SK-N-MC (cell line): Measurements from ENCODE around the gene PTCHD1.

Source experiments
- EZH2 ChIP-seq: fragments of 200-600 bp; sonication (generic); IDR thresholded peaks from one replicate; pipeline ENCODE4 v1.6.1; 2017; ENCODE audit warnings: antibody characterized with exemption
- POLR2AphosphoS5 ChIP-seq: IDR thresholded peaks from 2 replicates; pipeline ENCODE4 v1.6.1; 2012; ENCODE audit warnings: mild to moderate bottlenecking, low read depth, low read length, borderline replicate concordance

DNA sequence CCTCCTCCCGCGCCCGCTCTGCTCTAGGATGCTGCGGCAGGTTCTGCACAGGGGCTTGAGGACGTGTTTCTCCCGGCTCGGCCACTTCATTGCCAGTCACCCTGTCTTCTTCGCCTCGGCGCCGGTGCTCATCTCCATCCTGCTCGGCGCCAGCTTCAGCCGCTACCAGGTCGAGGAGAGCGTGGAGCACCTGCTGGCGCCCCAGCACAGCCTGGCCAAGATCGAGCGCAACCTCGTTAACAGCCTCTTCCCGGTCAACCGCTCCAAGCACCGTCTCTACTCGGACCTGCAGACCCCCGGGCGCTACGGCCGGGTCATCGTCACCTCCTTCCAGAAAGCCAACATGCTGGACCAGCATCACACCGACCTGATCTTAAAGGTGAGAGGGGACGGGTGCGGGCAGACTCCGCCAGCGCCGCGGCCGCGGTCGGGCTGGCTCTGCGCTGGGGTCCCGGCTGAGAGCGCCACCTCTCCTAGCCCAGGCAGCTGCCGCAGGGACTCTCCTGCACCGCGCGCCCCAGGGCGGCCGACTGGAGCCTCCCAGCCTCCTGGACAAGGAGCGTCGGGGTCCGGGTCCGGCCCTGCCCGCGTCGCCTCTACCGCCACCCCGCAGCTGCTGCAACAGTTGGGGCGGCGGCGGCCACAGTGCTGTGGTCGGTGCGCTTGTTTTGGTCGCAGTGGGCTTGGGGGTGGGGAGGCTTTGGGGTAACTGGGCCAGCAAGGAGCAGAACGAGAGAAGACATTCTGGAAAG, at the start of gene PTCHD1:
- no peak for TF ChIP-seq EZH2
- TF ChIP-seq POLR2AphosphoS5 = no peak
